Measurements from ENCODE around the gene DTD1. TPM values are rescaled to one million over a fixed set of nuclear protein-coding genes. Genes with fewer than 3 reads are reported as not detected.

Gene DTD1
- total and polyA plus RNA-seq, 9 donors, result 11.9 to 22.9 (median 17.6) TPM

GRCh38 chr20:18653736-18654447, 66.0 kb downstream of the DTD1 start:
- WGBS (ENCODE audit: insufficient coverage), result no CpG with 5 or more reads among the region's 1 CpG
- no peaks in the 10 kb centered on the region for H3K27me3 ChIP-seq (ENCODE audit: control insufficient read depth, insufficient read depth, low read length)
- H3K4me3 ChIP-seq (ENCODE audit: low read length), result no peak overlapping the region
- DNase-seq, result no peak
- H3K9me3 ChIP-seq (replicated peaks; ENCODE audit: control insufficient read depth, low read depth, low read length), result no peaks in the 10 kb centered on the region
- H3K36me3 ChIP-seq (ENCODE audit: control insufficient read depth, insufficient read depth, low read length), result no peaks in the 10 kb centered on the region
- peaks cover 8% of the 10 kb centered on the region for H3K4me1 ChIP-seq (ENCODE audit: control insufficient read depth, insufficient read depth, low read length)
- H3K27ac ChIP-seq (ENCODE audit: low read length), result no peak overlapping the region

- H3K9me3 ChIP-seq (replicated peaks; ENCODE audit: control insufficient read depth, low read depth, low read length), result no peaks in the 10 kb centered on the region
- H3K4me3 ChIP-seq (ENCODE audit: low read length), result no peak overlapping the region
- WGBS (ENCODE audit: insufficient coverage), result no CpG with 5 or more reads among the region's 1 CpG
- no peaks in the 10 kb centered on the region for H3K36me3 ChIP-seq (ENCODE audit: control insufficient read depth, insufficient read depth, low read length)
- no peak overlapping the region for H3K27ac ChIP-seq (ENCODE audit: low read length)
- no peak for DNase-seq
- peaks cover 8% of the 10 kb centered on the region for H3K4me1 ChIP-seq (ENCODE audit: control insufficient read depth, insufficient read depth, low read length)
- H3K27me3 ChIP-seq (ENCODE audit: control insufficient read depth, insufficient read depth, low read length), result no peaks in the 10 kb centered on the region
These were observed 66.6 kb downstream of the DTD1 start for GRCh38 chr20:18654448-18654773.

- no peak for DNase-seq
- no peak overlapping the region for H3K4me3 ChIP-seq (ENCODE audit: low read length)
- H3K4me1 ChIP-seq (ENCODE audit: control insufficient read depth, insufficient read depth, low read length), result peaks cover under 1% of the 10 kb centered on the region
- WGBS (ENCODE audit: insufficient coverage), result no CpG with 5 or more reads among the region's 4 CpGs
- H3K27ac ChIP-seq (ENCODE audit: low read length), result no peak overlapping the region
- H3K9me3 ChIP-seq (replicated peaks; ENCODE audit: control insufficient read depth, low read depth, low read length), result no peaks in the 10 kb centered on the region
- H3K36me3 ChIP-seq (ENCODE audit: control insufficient read depth, insufficient read depth, low read length), result no peaks in the 10 kb centered on the region
- no peaks in the 10 kb centered on the region for H3K27me3 ChIP-seq (ENCODE audit: control insufficient read depth, insufficient read depth, low read length)
These were observed 69.7 kb downstream of the DTD1 start for GRCh38 chr20:18657575-18657974.

- H3K27ac ChIP-seq (ENCODE audit: low read length), result no peak overlapping the region
- no peaks in the 10 kb centered on the region for H3K27me3 ChIP-seq (ENCODE audit: control insufficient read depth, insufficient read depth, low read length)
- H3K4me1 ChIP-seq (ENCODE audit: control insufficient read depth, insufficient read depth, low read length), result no peaks in the 10 kb centered on the region
- H3K36me3 ChIP-seq (ENCODE audit: control insufficient read depth, insufficient read depth, low read length), result no peaks in the 10 kb centered on the region
- 100% methylated on average over 1 of the region's 6 CpGs for WGBS (ENCODE audit: insufficient coverage)
- no peak for DNase-seq
- H3K9me3 ChIP-seq (replicated peaks; ENCODE audit: control insufficient read depth, low read depth, low read length), result no peaks in the 10 kb centered on the region
- no peak overlapping the region for H3K4me3 ChIP-seq (ENCODE audit: low read length)
These were observed 74.6 kb downstream of the DTD1 start for GRCh38 chr20:18662279-18663040.

GRCh38 chr20:18663932-18664331, 76.1 kb downstream of the DTD1 start:
- no peaks in the 10 kb centered on the region for H3K36me3 ChIP-seq (ENCODE audit: control insufficient read depth, insufficient read depth, low read length)
- no CpG with 5 or more reads among the region's 2 CpGs for WGBS (ENCODE audit: insufficient coverage)
- H3K27me3 ChIP-seq (ENCODE audit: control insufficient read depth, insufficient read depth, low read length), result no peaks in the 10 kb centered on the region
- H3K9me3 ChIP-seq (replicated peaks; ENCODE audit: control insufficient read depth, low read depth, low read length), result no peaks in the 10 kb centered on the region
- DNase-seq, result no peak
- H3K4me1 ChIP-seq (ENCODE audit: control insufficient read depth, insufficient read depth, low read length), result no peaks in the 10 kb centered on the region
- no peak overlapping the region for H3K4me3 ChIP-seq (ENCODE audit: low read length)
- H3K27ac ChIP-seq (ENCODE audit: low read length), result no peak overlapping the region

GRCh38 chr20:18665135-18665534, 77.3 kb downstream of the DTD1 start:
- no peaks in the 10 kb centered on the region for H3K27me3 ChIP-seq (ENCODE audit: control insufficient read depth, insufficient read depth, low read length)
- WGBS (ENCODE audit: insufficient coverage), result 88% methylated on average over 2 of the region's 2 CpGs
- H3K4me1 ChIP-seq (ENCODE audit: control insufficient read depth, insufficient read depth, low read length), result no peaks in the 10 kb centered on the region
- no peaks in the 10 kb centered on the region for H3K36me3 ChIP-seq (ENCODE audit: control insufficient read depth, insufficient read depth, low read length)
- no peaks in the 10 kb centered on the region for H3K9me3 ChIP-seq (replicated peaks; ENCODE audit: control insufficient read depth, low read depth, low read length)
- H3K27ac ChIP-seq (ENCODE audit: low read length), result no peak overlapping the region
- DNase-seq, result no peak
- H3K4me3 ChIP-seq (ENCODE audit: low read length), result no peak overlapping the region

- Histone ChIP-seq H3K9me3 (replicated peaks; ENCODE audit: control insufficient read depth, low read depth, low read length) (no peaks in the 10 kb centered on the region), H3K4me3 (ENCODE audit: low read length) (no peak overlapping the region), H3K36me3 (ENCODE audit: control insufficient read depth, insufficient read depth, low read length) (no peaks in the 10 kb centered on the region), H3K4me1 (ENCODE audit: control insufficient read depth, insufficient read depth, low read length) (no peaks in the 10 kb centered on the region), H3K27me3 (ENCODE audit: control insufficient read depth, insufficient read depth, low read length) (no peaks in the 10 kb centered on the region), H3K27ac (ENCODE audit: low read length) (no peak overlapping the region)
- WGBS (ENCODE audit: insufficient coverage), result 36% methylated on average over 9 of the region's 9 CpGs
- DNase-seq, result no peak
These were observed 79.1 kb downstream of the DTD1 start for GRCh38 chr20:18666803-18667415.

GRCh38 chr20:18669241-18670019, 81.6 kb downstream of the DTD1 start:
- H3K27me3 ChIP-seq (ENCODE audit: control insufficient read depth, insufficient read depth, low read length), result no peaks in the 10 kb centered on the region
- H3K27ac ChIP-seq (ENCODE audit: low read length), result no peak overlapping the region
- no peaks in the 10 kb centered on the region for H3K4me1 ChIP-seq (ENCODE audit: control insufficient read depth, insufficient read depth, low read length)
- H3K36me3 ChIP-seq (ENCODE audit: control insufficient read depth, insufficient read depth, low read length), result no peaks in the 10 kb centered on the region
- no peak for DNase-seq
- no peak overlapping the region for H3K4me3 ChIP-seq (ENCODE audit: low read length)
- H3K9me3 ChIP-seq (replicated peaks; ENCODE audit: control insufficient read depth, low read depth, low read length), result no peaks in the 10 kb centered on the region
- WGBS (ENCODE audit: insufficient coverage), result 72% methylated on average over 12 of the region's 15 CpGs

GRCh38 chr20:18671203-18671710, 83.4 kb downstream of the DTD1 start:
- Histone ChIP-seq H3K36me3 (ENCODE audit: control insufficient read depth, insufficient read depth, low read length) (no peaks in the 10 kb centered on the region), H3K27ac (ENCODE audit: low read length) (no peak overlapping the region), H3K4me3 (ENCODE audit: low read length) (no peak overlapping the region), H3K9me3 (replicated peaks; ENCODE audit: control insufficient read depth, low read depth, low read length) (no peaks in the 10 kb centered on the region), H3K27me3 (ENCODE audit: control insufficient read depth, insufficient read depth, low read length) (no peaks in the 10 kb centered on the region), H3K4me1 (ENCODE audit: control insufficient read depth, insufficient read depth, low read length) (no peaks in the 10 kb centered on the region)
- DNase-seq, result no peak
- WGBS (ENCODE audit: insufficient coverage), result no CpG with 5 or more reads among the region's 3 CpGs

GRCh38 chr20:18672834-18673233, 85.0 kb downstream of the DTD1 start:
- DNase-seq, result no peak
- 86% methylated on average over 7 of the region's 9 CpGs for WGBS (ENCODE audit: insufficient coverage)
- Histone ChIP-seq H3K9me3 (replicated peaks; ENCODE audit: control insufficient read depth, low read depth, low read length) (no peaks in the 10 kb centered on the region), H3K36me3 (ENCODE audit: control insufficient read depth, insufficient read depth, low read length) (no peaks in the 10 kb centered on the region), H3K27me3 (ENCODE audit: control insufficient read depth, insufficient read depth, low read length) (no peaks in the 10 kb centered on the region), H3K4me1 (ENCODE audit: control insufficient read depth, insufficient read depth, low read length) (no peaks in the 10 kb centered on the region), H3K27ac (ENCODE audit: low read length) (no peak overlapping the region), H3K4me3 (ENCODE audit: low read length) (no peak overlapping the region)

Data from muscle of leg (tissue), 11 donors.